Frontal cortex (tissue), 4 donors: ENCODE data around the gene GASK1B. TPM values are rescaled to one million over a fixed set of nuclear protein-coding genes. Genes with fewer than 3 reads are reported as not detected.
A peak's percentile ranks its signal among the peaks of the same experiment; 100 is the strongest.

Source experiments
- DNase-seq, 2 donors: peaks; one replicate each; pipeline ENCODE4 v3.0.0; 2012; ENCODE audit warnings: low spot score in 2 of 2
- FAIRE-seq: peaks from 2 replicates; lab custom pipeline; 2012; peaks lifted over from hg19 to GRCh38; lab: Jason Lieb, UNC
- total RNA-seq: library from RNA; depleted of rRNA; stranded (reverse); fragments of >200 nt; gene quantifications from one replicate; pipeline ENCODE4 v1.2.3, GENCODE V29; 2014
- donor health status: control.
- donor health status: control.
- donor health status: control.

Gene GASK1B
- total RNA-seq, 1 donor from 2014 or later: 6.1 TPM

GRCh38 chr4:158157412-158157811 lies 15.4 kb downstream of the GASK1B start:
- FAIRE-seq (no peak), DNase-seq (no peak)

- FAIRE-seq: no peak
- no peak for DNase-seq
Observed at GRCh38 chr4:158155656-158156356, 17.0 kb downstream of the GASK1B start.

GRCh38 chr4:158147151-158147550 lies 25.7 kb downstream of the GASK1B start:
- FAIRE-seq (no peak), DNase-seq (no peak)

- peak in 1 of 2 donors; percentile 18 for DNase-seq
- peak; percentile 66 for FAIRE-seq
Observed at GRCh38 chr4:158146736-158147135, 26.1 kb downstream of the GASK1B start.

- FAIRE-seq: no peak
- DNase-seq: no peak
Observed at GRCh38 chr4:158139086-158139485, 33.7 kb downstream of the GASK1B start.

GRCh38 chr4:158134222-158134621 lies 38.6 kb downstream of the GASK1B start:
- DNase-seq (no peak), FAIRE-seq (no peak)

- no peak for DNase-seq
- no peak for FAIRE-seq
Observed at GRCh38 chr4:158133551-158133950, 39.3 kb downstream of the GASK1B start.

GRCh38 chr4:158131027-158131426 lies 41.8 kb downstream of the GASK1B start:
- DNase-seq (no peak), FAIRE-seq (no peak)

- no peak for DNase-seq
- FAIRE-seq: no peak
Observed at GRCh38 chr4:158130204-158130603, 42.6 kb downstream of the GASK1B start.

GRCh38 chr4:158129694-158130093 lies 43.1 kb downstream of the GASK1B start:
- no peak for FAIRE-seq
- no peak for DNase-seq

- DNase-seq (no peak), FAIRE-seq (no peak)
Observed at GRCh38 chr4:158128540-158128939, 44.3 kb downstream of the GASK1B start.

- DNase-seq (no peak), FAIRE-seq (no peak)
Observed at GRCh38 chr4:158125310-158125709, 47.5 kb downstream of the GASK1B start.

Other genes with a start within 250 kb of the GASK1B start
- gene TMEM144, start 37.5 kb upstream of the GASK1B start, total RNA-seq: 2.4 TPM